K562 (cell line): ENCODE data around the gene G6PC3. TPM values are rescaled to one million over a fixed set of nuclear protein-coding genes. Genes with fewer than 3 reads are reported as not detected.

Experiments used
- ATAC-seq: fragments of 200-7000 bp; cut with Tn5 transposase; 3 replicates; pipeline ENCODE4 v1.9.1; 2020; ENCODE audit warnings: moderate library complexity
- BruUV-seq: library from RNA; stranded (reverse); fragments of 400-500 nt; replicated peaks from 2 replicates; lab custom pipeline; 2021; lab: Mats Ljungman, UMichigan
- CTCF ChIA-PET: fragments of 300-600 bp; formaldehyde crosslinking; extraction: SDS; loops from one replicate; lab custom pipeline; 2021; ENCODE audit warnings: low intra/inter-chr PET ratio; lab: Yijun Ruan, JAX
- POLR2A ChIA-PET: fragments of 300-600, 350-650 bp; sonication (Branson Sonifier 250); formaldehyde crosslinking; extraction: SDS; loops from one replicate; lab custom pipeline; 2021; ENCODE audit warnings: antibody characterized with exemption, inconsistent platforms; lab: Yijun Ruan, JAX
- DNase-seq, 4 experiments: peaks; one replicate each; pipeline versions ENCODE4 v3.0.0 to v3.0.0-alpha.2; 2011 to 2018; ENCODE audit warnings: low spot score in 3 of 4, mixed read lengths in 3 of 4; ENCODE audit errors: extremely low read depth in 1 of 4
- FAIRE-seq: peaks from 2 replicates; lab custom pipeline; 2011; peaks lifted over from hg19 to GRCh38; lab: Jason Lieb, UNC
- H2AFZ ChIP-seq: 2 replicates; pipeline ENCODE4 v1.6.0; 2011; ENCODE audit warnings: low read depth, low read length, control low read depth, inconsistent platforms
- H3K27ac ChIP-seq: fragments of 200-600 bp; 3 replicates; pipeline ENCODE4 v1.8.0; 2011; ENCODE audit warnings: low read depth, mild to moderate bottlenecking, control low read depth, inconsistent platforms, low read length, moderate library complexity, mixed read lengths; ENCODE audit errors: extremely low read depth
- H3K27me3 ChIP-seq, 2 experiments: fragments of 300-600 bp in 1 of 2; 2 replicates in 1 of 2; 3 replicates in 1 of 2; pipeline versions ENCODE4 v1.6.0 to v1.8.0; 2011; ENCODE audit warnings: inconsistent platforms in 2 of 2, low read length in 2 of 2, mild to moderate bottlenecking in 1 of 2, mixed read lengths in 1 of 2, moderate library complexity in 1 of 2; ENCODE audit not compliant: control insufficient read depth in 2 of 2, insufficient read depth in 2 of 2
- H3K36me3 ChIP-seq: fragments of 300-600 bp; 3 replicates; pipeline ENCODE4 v1.8.0; 2011; ENCODE audit warnings: mild to moderate bottlenecking, low read length, inconsistent platforms; ENCODE audit not compliant: control insufficient read depth, insufficient read depth
- H3K4me1 ChIP-seq, 2 experiments: fragments of 200-600 bp in 1 of 2; replicated peaks in 1 of 2; 2 replicates in 1 of 2; 3 replicates in 1 of 2; pipeline versions ENCODE4 v1.5.1 to v1.8.0; 2011; ENCODE audit warnings: inconsistent platforms in 2 of 2, low read length in 2 of 2, mild to moderate bottlenecking in 1 of 2, mixed read lengths in 1 of 2, moderate library complexity in 1 of 2; ENCODE audit not compliant: control insufficient read depth in 2 of 2, insufficient read depth in 2 of 2
- H3K4me2 ChIP-seq: 2 replicates; pipeline ENCODE4 v1.6.1; 2011; ENCODE audit warnings: low read length, control low read depth, inconsistent platforms, mixed read lengths; ENCODE audit not compliant: insufficient read depth
- H3K4me3 ChIP-seq: fragments of 200-600 bp; sonication (generic), shearing (Covaris generic); 2 replicates; pipeline ENCODE4 v1.5.1; 2016; ENCODE audit warnings: control low read depth, inconsistent platforms
- H3K79me2 ChIP-seq: fragments of 200-600 bp; 3 replicates; pipeline ENCODE4 v1.8.0; 2011; ENCODE audit warnings: low read length, inconsistent platforms; ENCODE audit not compliant: control insufficient read depth, insufficient read depth
- H3K9ac ChIP-seq, 2 experiments: 2 replicates each; pipeline versions ENCODE4 v1.6.0 to v1.6.1; 2011; ENCODE audit warnings: low read depth in 2 of 2, low read length in 2 of 2, control low read depth in 1 of 2, inconsistent platforms in 1 of 2, mild to moderate bottlenecking in 1 of 2, mixed read lengths in 1 of 2; ENCODE audit not compliant: insufficient read depth in 1 of 2
- H3K9me1 ChIP-seq: one replicate; pipeline ENCODE4 v1.6.0; 2011; ENCODE audit warnings: inconsistent platforms, mild to moderate bottlenecking, low read length, moderate library complexity; ENCODE audit not compliant: control insufficient read depth, insufficient read depth
- H3K9me3 ChIP-seq: replicated peaks from 2 replicates; pipeline ENCODE4 v1.5.1; 2011; ENCODE audit warnings: low read depth, low read length, inconsistent platforms; ENCODE audit not compliant: control insufficient read depth, insufficient read depth
- H4K20me1 ChIP-seq: replicated peaks from 2 replicates; pipeline ENCODE4 v1.6.1; 2011; ENCODE audit warnings: low read length, inconsistent platforms, mixed read lengths; ENCODE audit not compliant: control insufficient read depth, insufficient read depth
- MYNN ChIP-seq, 2 experiments: sonication (generic); formaldehyde crosslinking in 1 of 2; IDR thresholded peaks; 2 replicates each; pipeline versions ENCODE4 v1.5.0 to v1.6.1; 2016 to 2020; ENCODE audit warnings: antibody characterized with exemption in 1 of 2, missing genetic modification reagents in 1 of 2
- WGBS: fragments of 100-300 bp; shearing (Covaris generic); methylation state at CpG from one replicate; pipeline ENCODE4 v1.1.6; 2016; ENCODE audit warnings: low coverage, mixed read lengths; ENCODE audit not compliant: insufficient coverage; ENCODE audit errors: missing lambda C conversion rate; 5-methylcytosine and 5-hydroxymethylcytosine counted together
- in situ Hi-C: fragments of 300-500 bp; cut with MboI; formaldehyde crosslinking; loops from 4 replicates; pipeline ENCODE4 v1.15.0; 2018; ENCODE audit warnings: inconsistent platforms, mixed read lengths
- intact Hi-C: fragments of 100-400 bp; cut with micrococcal nuclease; formaldehyde crosslinking; loops from 2 replicates; pipeline ENCODE4 v1.14.2; 2022
- polyA plus RNA-seq, 8 experiments: library from polyadenylated mRNA; depleted of rRNA in 4 of 8; stranded (reverse) in 5 of 8; unstranded in 3 of 8; fragments of >200 nt; fragmentation: Nextera tagmentation in 2 of 8; fragmentation: Illumina TruSeq in 1 of 8; extraction: Ambion mirVana in 2 of 8; extraction: Trizol in 1 of 8; gene quantifications; 2 replicates each; pipeline versions ENCODE4 v1.2.1 to v1.2.3, GENCODE V29; 2011 to 2014; ENCODE audit warnings: inconsistent platforms in 1 of 8, missing spikeins in 1 of 8
- total RNA-seq, 7 experiments: library from RNA; depleted of rRNA in 6 of 7; stranded (reverse); fragments of >200 nt in 6 of 7; fragmentation: Illumina TruSeq in 2 of 7; extraction: Trizol in 2 of 7; gene quantifications; 2 replicates each; pipeline versions ENCODE4 v1.2.1 to v1.2.3, GENCODE V29; 2011 to 2021; ENCODE audit warnings: low replicate concordance in 1 of 7
- TF ChIP-seq, protein P1 (sequence below), 3 experiments: IDR thresholded peaks in 2 of 3; conservative IDR thresholded peaks in 1 of 3; 2 replicates each; pipeline ENCODE4 v1.5.1; 2011 to 2012; ENCODE audit warnings: low read length in 3 of 3, mild to moderate bottlenecking in 3 of 3, control low read depth in 2 of 3, improper control_type of control experiment in 1 of 3, inconsistent platforms in 1 of 3, low read depth in 1 of 3, mixed read lengths in 1 of 3, moderate library complexity in 1 of 3; ENCODE audit not compliant: insufficient read depth in 2 of 3

G6PC3 gene
- total and polyA plus RNA-seq, 9 of the 15 experiments (the other 6 are each of a cell fraction or from before 2014, with no cell fraction given), result 10.4 to 57.8 (median 31.1) TPM

DNA sequence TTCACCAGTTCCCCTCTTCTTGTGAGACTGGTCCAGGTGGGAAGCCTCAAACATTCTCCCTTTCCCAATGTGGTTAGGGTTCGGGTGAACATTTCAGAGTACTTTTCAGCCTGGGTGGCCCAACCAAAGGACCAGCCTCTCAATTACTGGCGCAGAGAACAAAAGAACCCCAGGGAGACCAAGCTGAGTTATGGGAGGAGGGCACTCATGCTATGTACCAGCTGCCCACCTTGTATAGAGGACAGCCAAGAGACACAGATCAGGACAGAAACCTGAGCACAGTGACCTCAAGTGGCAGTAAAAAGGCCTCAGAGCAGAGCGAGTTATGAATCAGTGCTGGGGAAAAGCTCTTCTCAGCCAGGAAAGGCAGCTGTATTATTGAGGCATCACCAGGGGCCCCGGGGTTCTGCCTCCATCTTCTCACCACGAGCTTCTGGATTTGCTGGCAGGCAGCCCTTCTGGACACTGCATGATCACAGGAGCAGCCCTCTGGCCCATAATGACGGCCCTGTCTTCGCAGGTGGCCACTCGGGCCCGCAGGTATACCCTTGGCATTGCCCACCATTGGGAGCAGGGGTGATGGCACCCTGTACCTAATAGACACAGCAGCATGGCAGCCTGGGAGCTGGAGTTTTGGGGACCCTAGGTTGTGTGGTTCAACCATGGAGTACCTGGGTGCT lies 3.8 kb downstream of the G6PC3 start:
- FAIRE-seq (peak; percentile 6), DNase-seq (no peak), ATAC-seq (no peak)
- 84% methylated on average over 9 of the region's 9 CpGs for WGBS
- peaks cover 25% of the 10 kb centered on the region for H3K79me2 ChIP-seq
- intact Hi-C loops (no loop called here), in situ Hi-C loops (no loop called here)
- no peak overlapping the region for H2AFZ ChIP-seq
- no peak overlapping the region for H3K27ac ChIP-seq
- no peaks in the 10 kb centered on the region for H4K20me1 ChIP-seq
- H3K9me3 ChIP-seq, result no peaks in the 10 kb centered on the region
- H3K4me1 ChIP-seq, result peaks cover 7 to 32% of the 10 kb centered on the region in 2 experiments; a peak in 4 of 5 replicates
- peak overlapping the region in 1 of 2 experiments; percentile 7; a peak in 1 of 4 replicates for H3K9ac ChIP-seq
- no peak overlapping the region for H3K4me3 ChIP-seq
- H3K9me1 ChIP-seq, result no peaks in the 10 kb centered on the region
- H3K4me2 ChIP-seq, result no peak overlapping the region
- no peaks in the 10 kb centered on the region for H3K27me3 ChIP-seq
- ChIA-PET CTCF (no interaction called here), POLR2A (interaction anchor here (0.6 to 1.3 kb wide), 3 partner anchors 8 to 12 kb away, joined by 3 to 4 read pairs (median 3); no protein-coding TSS in a partner anchor)
- BruUV-seq, result no TSS peak
- no peak for TF ChIP-seq MYNN (IDR thresholded peaks at IDR 0.05)
- no peak for TF ChIP-seq MYNN (CRISPR knock-in tag; IDR thresholded peaks at IDR 0.05)
- TF ChIP-seq, protein P1, sequence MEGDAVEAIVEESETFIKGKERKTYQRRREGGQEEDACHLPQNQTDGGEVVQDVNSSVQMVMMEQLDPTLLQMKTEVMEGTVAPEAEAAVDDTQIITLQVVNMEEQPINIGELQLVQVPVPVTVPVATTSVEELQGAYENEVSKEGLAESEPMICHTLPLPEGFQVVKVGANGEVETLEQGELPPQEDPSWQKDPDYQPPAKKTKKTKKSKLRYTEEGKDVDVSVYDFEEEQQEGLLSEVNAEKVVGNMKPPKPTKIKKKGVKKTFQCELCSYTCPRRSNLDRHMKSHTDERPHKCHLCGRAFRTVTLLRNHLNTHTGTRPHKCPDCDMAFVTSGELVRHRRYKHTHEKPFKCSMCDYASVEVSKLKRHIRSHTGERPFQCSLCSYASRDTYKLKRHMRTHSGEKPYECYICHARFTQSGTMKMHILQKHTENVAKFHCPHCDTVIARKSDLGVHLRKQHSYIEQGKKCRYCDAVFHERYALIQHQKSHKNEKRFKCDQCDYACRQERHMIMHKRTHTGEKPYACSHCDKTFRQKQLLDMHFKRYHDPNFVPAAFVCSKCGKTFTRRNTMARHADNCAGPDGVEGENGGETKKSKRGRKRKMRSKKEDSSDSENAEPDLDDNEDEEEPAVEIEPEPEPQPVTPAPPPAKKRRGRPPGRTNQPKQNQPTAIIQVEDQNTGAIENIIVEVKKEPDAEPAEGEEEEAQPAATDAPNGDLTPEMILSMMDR (IDR thresholded peaks at IDR 0.05 in 2 of 3, conservative IDR thresholded peaks at IDR 0.05 in 1 of 3; ENCODE audit: insufficient read depth in 2 of 3, low read depth in 1 of 3, low read length in 3 of 3), result peak in 1 of 3 experiments; percentile 8; a peak in 1 of 6 replicates
- TF ChIP-seq, all 486 proteins: peak for 1
- peaks cover 38% of the 10 kb centered on the region; the same call in 2 of the 3 replicates for H3K36me3 ChIP-seq
